GM18507 (cell line): ENCODE results near the gene CNNM1.

Experiments
- DNase-seq: peaks from one replicate; pipeline ENCODE4 v3.0.0; 2011; ENCODE audit warnings: low read depth; ENCODE audit not compliant: insufficient read length; ENCODE audit errors: extremely low spot score
- FAIRE-seq: peaks from 2 replicates; lab custom pipeline; 2011; peaks lifted over from hg19 to GRCh38; lab: Jason Lieb, UNC

CNNM1 gene

GRCh38 chr10:99403674-99404073 lies 74.5 kb downstream of the CNNM1 start:
- no peak for DNase-seq
- no peak for FAIRE-seq

- DNase-seq (no peak), FAIRE-seq (no peak)
These were observed 77.0 kb downstream of the CNNM1 start for GRCh38 chr10:99406149-99406548.

- DNase-seq (no peak), FAIRE-seq (no peak)
These were observed 81.0 kb downstream of the CNNM1 start for GRCh38 chr10:99410146-99410545.

- DNase-seq (no peak), FAIRE-seq (no peak)
These were observed 81.7 kb downstream of the CNNM1 start for GRCh38 chr10:99410876-99411275.

GRCh38 chr10:99411546-99411945 lies 82.4 kb downstream of the CNNM1 start:
- FAIRE-seq: no peak
- DNase-seq: no peak

- DNase-seq: no peak
- no peak for FAIRE-seq
These were observed 82.9 kb downstream of the CNNM1 start for GRCh38 chr10:99412099-99412498.

DNA sequence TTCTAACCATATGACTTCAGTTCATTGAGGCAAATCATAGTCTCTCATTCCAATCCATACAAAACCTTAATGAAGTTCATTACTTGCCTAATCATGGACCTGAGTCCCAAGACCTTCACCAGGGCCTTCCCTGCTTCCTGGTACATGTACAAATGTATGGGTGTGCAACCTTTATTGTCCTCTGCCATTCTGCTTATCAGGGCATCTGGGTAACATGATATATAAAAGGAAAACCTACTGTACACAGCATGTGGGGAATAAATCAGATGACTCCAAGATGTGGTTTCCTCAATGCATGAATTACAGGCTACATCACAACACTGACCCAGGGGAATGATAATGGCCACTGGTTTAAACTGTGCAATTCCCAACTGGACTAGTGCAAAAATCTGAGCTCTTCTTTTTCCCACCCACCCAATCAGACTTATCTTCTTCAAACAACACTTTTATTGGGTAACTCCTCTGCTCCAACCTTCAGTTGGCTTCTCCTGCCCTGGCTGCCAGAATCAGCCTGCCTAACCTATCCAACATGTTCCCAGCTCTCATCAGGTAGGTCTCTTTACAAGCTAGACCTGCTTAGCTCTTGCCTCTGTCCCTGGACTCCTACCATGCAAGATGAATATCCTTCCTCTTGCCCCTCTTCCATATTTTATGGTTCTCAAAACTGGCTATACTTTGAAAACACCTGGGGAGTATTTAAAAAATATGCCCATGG lies 89.9 kb downstream of the CNNM1 start:
- no peak for DNase-seq

DNA sequence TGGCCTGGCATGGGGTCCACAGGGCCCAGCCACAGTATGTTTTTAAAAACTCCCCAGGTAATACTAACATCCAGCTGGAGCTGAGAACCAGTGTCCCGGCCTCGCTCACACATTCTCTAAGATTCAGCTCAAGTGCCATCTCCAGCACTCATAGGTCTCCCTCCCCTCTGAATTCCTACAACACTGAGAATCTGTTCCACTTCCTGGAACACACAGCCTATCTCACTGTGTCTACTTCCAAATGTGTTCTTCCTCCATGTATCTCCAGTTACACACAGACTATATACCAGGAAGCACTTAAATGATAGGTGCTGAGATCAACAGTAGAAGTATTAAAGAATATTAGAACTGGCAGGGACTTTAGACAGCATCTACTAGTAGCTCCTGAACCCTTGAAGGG lies 90.5 kb downstream of the CNNM1 start:
- no peak for FAIRE-seq
- no peak for DNase-seq

More for the DNA sequence above, 89.9 kb downstream of the CNNM1 start:
- FAIRE-seq: no peak

DNA sequence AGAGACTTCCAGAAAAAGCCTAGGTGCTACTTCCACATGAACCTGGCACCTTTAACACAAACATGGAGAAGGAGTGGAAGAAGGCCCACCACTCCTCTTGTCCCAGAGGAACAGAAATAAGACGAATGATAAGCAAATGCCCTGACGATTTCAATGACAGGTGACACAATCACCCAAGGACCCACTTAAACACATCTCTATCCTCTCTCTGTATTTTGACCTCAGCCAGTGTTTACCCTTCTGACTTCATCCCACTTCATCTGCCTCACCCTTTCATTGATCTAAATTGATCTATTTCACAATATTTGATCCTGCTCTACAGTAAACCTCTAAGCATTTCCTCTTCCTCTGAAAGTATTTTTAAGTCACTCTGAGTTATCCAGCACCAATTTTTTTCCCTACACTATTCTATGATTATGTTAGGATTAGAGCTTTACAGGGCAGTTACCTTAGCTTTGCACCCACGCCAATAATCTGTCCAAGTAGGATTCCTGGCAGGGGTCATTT lies 92.1 kb downstream of the CNNM1 start:
- no peak for DNase-seq
- FAIRE-seq: no peak

DNA sequence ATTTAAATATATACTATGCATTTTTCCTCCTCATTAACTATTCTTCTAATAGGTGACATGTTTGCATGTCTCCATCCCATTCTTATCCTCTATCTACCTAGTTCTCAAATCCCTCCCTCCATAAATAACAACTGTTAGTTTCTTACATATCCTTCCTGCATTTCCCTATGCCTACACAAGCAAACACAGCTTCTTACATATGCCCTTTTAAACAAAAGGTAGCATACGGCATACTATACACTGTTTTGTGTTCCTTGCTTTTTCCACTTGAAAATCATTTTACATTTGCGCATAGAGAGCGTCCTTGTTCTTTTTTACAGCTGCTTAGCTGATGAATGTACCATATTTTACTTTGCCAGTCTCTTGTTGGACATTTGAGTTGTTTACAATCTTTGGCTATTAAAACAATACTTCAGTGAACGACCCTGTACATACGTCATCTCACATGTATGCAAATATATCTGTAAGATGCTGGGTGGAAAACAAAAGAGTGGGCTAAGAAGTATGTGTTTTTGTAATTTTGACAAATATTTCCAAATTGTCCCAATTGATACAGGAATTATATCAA lies 93.5 kb downstream of the CNNM1 start:
- FAIRE-seq: no peak
- no peak for DNase-seq

DNA sequence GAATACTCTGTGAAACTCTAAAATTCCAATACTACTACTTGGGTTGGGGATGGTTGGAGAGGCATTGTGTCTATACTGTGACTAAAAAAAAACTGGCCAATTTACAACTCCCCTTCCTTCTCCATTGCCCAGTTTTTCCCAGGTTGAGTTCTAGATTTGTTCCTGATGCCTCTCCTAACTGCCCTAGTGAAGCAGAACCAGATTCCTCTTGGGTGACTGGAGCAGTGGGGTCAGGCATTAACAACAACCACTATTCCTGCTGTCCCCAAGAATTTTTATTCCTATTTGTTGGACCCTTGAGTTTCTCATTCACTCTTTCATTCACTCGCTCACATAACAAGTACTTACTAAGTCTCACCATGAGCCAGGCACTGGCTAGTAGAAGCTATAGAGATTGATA lies 95.5 kb downstream of the CNNM1 start:
- FAIRE-seq (no peak), DNase-seq (no peak)

DNA sequence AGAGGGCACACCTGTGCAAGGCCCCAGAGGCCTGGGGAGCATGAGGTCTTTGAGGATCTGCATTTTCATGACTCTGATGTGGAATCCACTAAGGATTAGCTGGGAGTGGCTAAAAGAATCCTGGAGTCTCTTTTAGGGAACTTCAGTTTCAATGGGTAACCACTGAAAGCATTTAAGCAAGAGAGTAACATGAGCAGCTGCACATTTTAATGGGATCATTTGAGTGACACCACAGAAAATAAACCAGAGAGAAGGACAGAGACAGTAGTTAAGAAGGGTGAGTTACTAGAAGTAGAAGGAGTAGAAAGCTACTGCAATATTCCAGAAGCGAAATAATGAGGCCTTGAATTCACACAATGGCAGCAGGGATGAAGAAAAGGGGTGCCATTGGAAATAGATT lies 96.0 kb downstream of the CNNM1 start:
- FAIRE-seq: no peak
- no peak for DNase-seq

- FAIRE-seq (no peak), DNase-seq (no peak)
These were observed 97.5 kb downstream of the CNNM1 start for GRCh38 chr10:99426689-99427088.

- no peak for FAIRE-seq
- DNase-seq: no peak
These were observed 98.5 kb downstream of the CNNM1 start for GRCh38 chr10:99427566-99428190.

DNA sequence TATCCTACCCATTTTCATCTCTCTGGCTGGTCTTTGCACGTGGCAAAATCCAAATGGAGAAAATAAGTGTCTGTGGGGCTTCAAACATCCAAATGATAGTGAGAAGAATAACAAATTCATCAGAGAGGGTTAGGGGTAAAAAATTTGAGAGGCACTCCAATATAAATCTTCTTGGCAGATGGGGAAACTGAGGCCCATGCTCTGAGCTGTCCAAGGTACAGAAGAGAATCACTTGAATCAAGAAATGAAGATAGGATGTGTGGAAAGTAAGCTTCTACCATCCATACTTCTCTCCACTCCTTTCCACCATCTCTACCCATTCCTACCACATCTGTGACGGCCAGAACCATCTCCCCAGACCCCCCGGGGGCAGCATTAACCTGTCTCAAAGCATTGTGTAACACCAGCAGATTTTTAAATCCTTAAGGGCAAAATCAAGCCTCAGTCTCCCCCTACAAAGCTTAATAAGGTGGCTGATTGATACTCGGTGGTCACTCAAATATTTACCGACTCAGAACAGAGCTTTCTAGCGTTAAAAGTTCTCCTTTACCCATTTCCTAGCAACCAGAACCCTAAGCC lies 100.5 kb downstream of the CNNM1 start:
- FAIRE-seq (no peak), DNase-seq (no peak)

- no peak for FAIRE-seq
- no peak for DNase-seq
These were observed 100.9 kb downstream of the CNNM1 start for GRCh38 chr10:99430116-99430450.

GRCh38 chr10:99430451-99431189 lies 101.5 kb downstream of the CNNM1 start, which contains the start of gene GOT1:
Gene GOT1 (minus strand): TSS chr10:99430624. CDS start chr10:99430565, 59 bp downstream.
- FAIRE-seq: peak; percentile 99
- DNase-seq: peak; percentile 98

DNA sequence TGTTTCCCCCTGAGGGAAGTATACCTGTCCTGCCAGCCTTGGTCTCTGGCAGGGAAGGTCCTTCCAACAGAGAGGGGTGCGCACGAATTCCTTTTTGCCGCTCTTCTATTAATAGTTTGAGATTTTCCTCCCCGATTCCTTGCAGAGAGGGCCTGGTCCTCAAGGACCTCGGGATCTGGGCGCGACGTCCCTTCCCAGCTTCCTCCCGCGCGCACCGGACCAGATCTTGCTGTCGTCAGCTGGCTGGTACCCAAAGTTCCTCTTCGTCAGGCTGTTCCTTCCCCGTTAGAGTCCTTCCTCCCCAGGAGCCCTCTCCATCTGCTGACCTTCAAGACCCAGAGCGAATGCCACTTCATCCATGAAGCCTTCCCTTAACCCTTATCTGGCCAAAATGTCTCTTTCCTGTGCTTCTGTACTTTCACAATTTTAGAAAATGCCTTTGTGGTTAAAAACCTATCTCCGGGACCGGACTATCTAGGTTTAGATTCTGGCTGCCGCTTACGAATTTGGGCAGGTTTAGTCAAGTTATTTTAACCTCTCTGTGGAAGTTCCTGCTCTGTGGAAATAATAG lies 102.1 kb downstream of the CNNM1 start:
- no peak for DNase-seq
- peak; percentile 5 for FAIRE-seq

- DNase-seq (no peak), FAIRE-seq (no peak)
These were observed 102.9 kb downstream of the CNNM1 start for GRCh38 chr10:99432047-99432446.

DNA sequence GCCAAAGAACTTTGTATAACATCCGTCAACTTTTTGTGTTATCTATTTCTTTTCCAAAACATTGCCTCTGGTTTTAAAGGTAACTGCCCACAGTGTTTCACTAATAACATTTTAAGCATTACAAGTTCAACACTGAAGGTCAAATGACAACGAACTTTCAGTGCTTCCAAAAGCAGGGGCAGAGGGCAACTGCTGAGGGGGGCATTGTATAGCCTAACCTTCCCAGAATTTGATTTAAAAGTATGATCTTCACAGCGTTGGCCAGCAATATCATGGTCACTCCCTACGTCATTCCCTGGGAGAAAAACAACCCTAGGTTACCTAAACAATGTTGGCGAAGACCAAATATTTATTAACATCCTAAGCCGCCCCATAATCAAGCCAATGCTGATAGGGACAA lies 103.7 kb downstream of the CNNM1 start:
- DNase-seq (no peak), FAIRE-seq (no peak)
